ENCODE data around the gene HSP90AB1. TPM values are rescaled to one million over a fixed set of nuclear protein-coding genes. Genes with fewer than 3 reads are reported as not detected.
A peak's percentile ranks its signal among the peaks of the same experiment; 100 is the strongest.
"Not testable (repeated sequence)": the region's sequence is repeated elsewhere in the genome, so short reads cannot be mapped to it uniquely, and the experiment has no call there.

The HSP90AB1 gene
- total RNA-seq, 1 donor from 2014 or later: 2,065 TPM

GRCh38 chr6:44225579-44226325 is 21.1 kb upstream of the HSP90AB1 start:
- intact Hi-C loops (cut with micrococcal nuclease): no loop called here
- H3K36me3 Mint-ChIP-seq (ENCODE audit: low read depth): peaks cover 7% of the 10 kb centered on the region

DNA sequence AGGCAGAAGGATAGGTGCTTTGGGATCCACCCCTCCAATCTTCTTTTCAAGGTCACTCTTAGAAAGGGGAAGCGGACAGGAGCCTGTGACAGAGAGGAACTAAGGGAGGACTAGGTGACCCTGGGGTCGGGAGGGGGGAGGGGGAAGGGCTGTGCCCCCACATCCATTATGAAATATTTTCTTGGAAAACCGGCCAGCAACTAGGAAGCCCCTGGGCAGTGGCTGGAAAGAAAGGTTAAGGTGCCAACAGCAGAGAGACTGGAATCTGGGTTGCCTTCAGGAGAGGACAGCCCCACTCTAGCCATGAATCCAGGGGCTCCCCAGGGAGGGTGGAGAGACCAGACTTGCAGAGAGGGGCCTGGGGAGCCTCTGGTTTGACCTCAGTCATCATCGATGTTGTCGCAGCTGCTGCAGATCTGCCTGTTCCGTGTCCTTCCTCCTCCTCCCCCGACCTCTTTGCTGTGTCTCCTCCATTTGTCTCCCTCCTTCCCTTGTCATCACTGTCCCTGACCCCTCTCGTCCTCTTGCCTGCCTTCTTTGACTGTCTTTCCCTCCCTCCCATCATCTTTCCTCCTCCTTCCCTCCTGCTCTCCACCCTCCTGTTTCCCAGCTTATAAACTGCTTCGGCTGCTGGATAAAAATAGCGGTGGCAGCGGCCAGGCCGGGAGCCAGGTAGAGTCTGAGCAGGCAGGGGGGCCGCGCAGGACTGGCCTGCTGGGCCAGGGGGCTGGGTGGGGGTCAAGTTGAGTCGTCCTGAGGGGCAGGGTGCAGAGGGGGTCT is 20.3 kb upstream of the HSP90AB1 start:
- Mint-ChIP-seq H3K36me3 (ENCODE audit: low read depth) (peaks cover 10% of the 10 kb centered on the region), H3K9me3 (no peaks in the 10 kb centered on the region), H3K27ac (no peak overlapping the region), H3K27me3 (ENCODE audit: insufficient read depth) (no peaks in the 10 kb centered on the region), H3K4me1 (ENCODE audit: low read depth) (peaks cover 31% of the 10 kb centered on the region), H3K4me3 (no peak overlapping the region)
- intact Hi-C loops (cut with micrococcal nuclease): no loop called here
- no peak for DNase-seq (ENCODE audit: low spot score)

More at GRCh38 chr6:44225579-44226325, 21.1 kb upstream of the HSP90AB1 start:
- Mint-ChIP-seq H3K4me3 (peak overlapping the region; percentile 64), H3K4me1 (ENCODE audit: low read depth) (peaks cover 36% of the 10 kb centered on the region), H3K27me3 (ENCODE audit: insufficient read depth) (no peaks in the 10 kb centered on the region), H3K27ac (no peak overlapping the region), H3K9me3 (no peaks in the 10 kb centered on the region)
- no peak for DNase-seq (ENCODE audit: low spot score)

- peaks cover 10% of the 10 kb centered on the region for H3K36me3 Mint-ChIP-seq (ENCODE audit: low read depth)
- DNase-seq (ENCODE audit: low spot score): no peak
- no peak overlapping the region for H3K4me3 Mint-ChIP-seq
- H3K27ac Mint-ChIP-seq: no peak overlapping the region
- H3K4me1 Mint-ChIP-seq (ENCODE audit: low read depth): peaks cover 23% of the 10 kb centered on the region
- no peaks in the 10 kb centered on the region for H3K9me3 Mint-ChIP-seq
- intact Hi-C loops (cut with micrococcal nuclease): no loop called here
- H3K27me3 Mint-ChIP-seq (ENCODE audit: insufficient read depth): no peaks in the 10 kb centered on the region
Measured at GRCh38 chr6:44227148-44227793, 19.6 kb upstream of the HSP90AB1 start.

DNA sequence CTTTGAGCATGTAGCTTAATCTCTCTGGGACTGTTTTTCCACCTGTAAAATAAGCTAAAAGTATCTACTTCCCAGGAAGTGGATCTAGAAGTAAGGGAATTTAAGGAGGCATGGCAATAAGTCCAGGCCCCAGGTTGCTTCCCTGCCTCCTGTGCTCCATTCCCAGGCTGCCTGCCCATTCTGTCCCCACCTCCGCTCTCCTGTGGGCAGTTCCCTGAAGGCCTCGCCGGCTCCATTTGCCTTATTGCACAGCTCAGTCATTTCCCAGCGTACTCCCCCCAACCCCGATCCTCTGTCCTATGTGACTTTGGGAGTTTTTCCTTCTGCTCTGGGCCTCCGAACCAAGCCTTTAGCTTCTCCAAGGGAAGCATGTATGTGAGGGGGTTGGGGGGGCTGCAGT is 18.9 kb upstream of the HSP90AB1 start:
- no peaks in the 10 kb centered on the region for H3K9me3 Mint-ChIP-seq

DNA sequence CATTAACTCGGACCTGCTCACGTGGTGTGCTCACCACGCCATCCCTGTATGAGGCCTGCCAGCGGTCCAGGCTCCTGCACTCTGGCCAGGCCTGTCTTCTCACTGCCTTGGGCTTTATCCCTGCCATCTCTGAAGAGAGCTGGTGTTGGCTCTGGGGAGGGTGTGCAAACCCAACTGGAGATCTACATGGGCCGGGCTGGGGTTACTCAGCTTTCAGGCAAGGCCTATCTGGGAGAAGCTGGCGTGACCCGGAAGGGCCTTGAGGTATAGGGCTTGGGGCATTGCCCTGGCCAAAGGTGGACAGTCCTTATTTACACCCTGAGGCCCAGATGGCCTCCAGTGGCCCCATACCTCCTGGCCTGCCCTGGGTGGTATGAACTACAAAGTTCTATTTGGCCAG is 18.5 kb upstream of the HSP90AB1 start:
- Mint-ChIP-seq H3K27ac (no peak overlapping the region), H3K36me3 (ENCODE audit: low read depth) (peaks cover 14% of the 10 kb centered on the region), H3K4me1 (ENCODE audit: low read depth) (peaks cover 14% of the 10 kb centered on the region), H3K9me3 (no peaks in the 10 kb centered on the region), H3K4me3 (no peak overlapping the region), H3K27me3 (ENCODE audit: insufficient read depth) (no peaks in the 10 kb centered on the region)
- DNase-seq (ENCODE audit: low spot score): no peak
- intact Hi-C loops (cut with micrococcal nuclease): no loop called here

More for the DNA sequence above, 18.9 kb upstream of the HSP90AB1 start:
- no peak overlapping the region for H3K27ac Mint-ChIP-seq
- H3K27me3 Mint-ChIP-seq (ENCODE audit: insufficient read depth): no peaks in the 10 kb centered on the region
- peaks cover 16% of the 10 kb centered on the region for H3K4me1 Mint-ChIP-seq (ENCODE audit: low read depth)
- peaks cover 13% of the 10 kb centered on the region for H3K36me3 Mint-ChIP-seq (ENCODE audit: low read depth)
- intact Hi-C loops (cut with micrococcal nuclease): no loop called here
- no peak overlapping the region for H3K4me3 Mint-ChIP-seq
- no peak for DNase-seq (ENCODE audit: low spot score)

DNA sequence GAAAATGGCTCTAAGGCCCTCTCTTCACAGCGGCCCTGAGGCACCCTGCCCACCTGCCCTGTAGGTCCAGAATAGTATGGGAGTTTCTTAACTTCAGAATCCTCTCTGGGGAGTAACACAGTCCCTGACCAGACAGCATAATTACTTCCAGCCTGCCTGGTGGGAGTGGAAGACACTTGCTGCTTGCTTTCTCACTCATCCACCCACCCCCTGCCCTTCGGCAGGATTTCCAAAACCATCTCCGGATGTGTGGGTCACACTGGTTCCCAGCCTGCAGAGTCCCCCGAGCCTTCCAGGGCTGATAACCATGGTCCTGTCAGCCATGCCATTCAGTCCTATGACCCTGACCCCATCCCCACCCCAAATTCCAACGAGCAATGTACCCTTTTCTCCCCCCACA is 18.1 kb upstream of the HSP90AB1 start:
- Mint-ChIP-seq H3K9me3 (no peaks in the 10 kb centered on the region), H3K4me3 (no peak overlapping the region), H3K4me1 (ENCODE audit: low read depth) (peaks cover 14% of the 10 kb centered on the region), H3K36me3 (ENCODE audit: low read depth) (peaks cover 17% of the 10 kb centered on the region), H3K27me3 (ENCODE audit: insufficient read depth) (no peaks in the 10 kb centered on the region), H3K27ac (no peak overlapping the region)
- intact Hi-C loops (cut with micrococcal nuclease): no loop called here
- no peak for DNase-seq (ENCODE audit: low spot score)

DNA sequence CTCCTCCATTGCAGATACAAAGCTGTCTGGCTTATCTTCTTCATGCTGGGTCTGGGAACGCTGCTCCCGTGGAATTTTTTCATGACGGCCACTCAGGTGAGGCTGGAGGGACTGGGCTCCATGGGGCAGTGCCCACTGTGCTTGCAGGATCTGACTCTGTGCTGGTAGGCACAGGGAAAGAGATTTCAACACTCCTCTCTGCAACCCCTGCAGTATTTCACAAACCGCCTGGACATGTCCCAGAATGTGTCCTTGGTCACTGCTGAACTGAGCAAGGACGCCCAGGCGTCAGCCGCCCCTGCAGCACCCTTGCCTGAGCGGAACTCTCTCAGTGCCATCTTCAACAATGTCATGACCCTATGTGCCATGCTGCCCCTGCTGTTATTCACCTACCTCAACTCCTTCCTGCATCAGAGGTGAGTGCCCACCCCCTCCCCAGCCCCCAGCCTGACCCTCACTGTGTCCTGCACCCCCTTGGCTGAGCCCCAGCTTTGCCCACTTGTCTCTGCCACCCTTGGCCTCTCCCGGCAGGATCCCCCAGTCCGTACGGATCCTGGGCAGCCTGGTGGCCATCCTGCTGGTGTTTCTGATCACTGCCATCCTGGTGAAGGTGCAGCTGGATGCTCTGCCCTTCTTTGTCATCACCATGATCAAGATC is 17.4 kb upstream of the HSP90AB1 start:
- Mint-ChIP-seq H3K36me3 (ENCODE audit: low read depth) (peaks cover 17% of the 10 kb centered on the region), H3K9me3 (no peaks in the 10 kb centered on the region), H3K27ac (no peak overlapping the region), H3K4me3 (no peak overlapping the region), H3K27me3 (ENCODE audit: insufficient read depth) (no peaks in the 10 kb centered on the region), H3K4me1 (ENCODE audit: low read depth) (peaks cover 8% of the 10 kb centered on the region)
- intact Hi-C loops (cut with micrococcal nuclease): no loop called here
- DNase-seq (ENCODE audit: low spot score): no peak

DNA sequence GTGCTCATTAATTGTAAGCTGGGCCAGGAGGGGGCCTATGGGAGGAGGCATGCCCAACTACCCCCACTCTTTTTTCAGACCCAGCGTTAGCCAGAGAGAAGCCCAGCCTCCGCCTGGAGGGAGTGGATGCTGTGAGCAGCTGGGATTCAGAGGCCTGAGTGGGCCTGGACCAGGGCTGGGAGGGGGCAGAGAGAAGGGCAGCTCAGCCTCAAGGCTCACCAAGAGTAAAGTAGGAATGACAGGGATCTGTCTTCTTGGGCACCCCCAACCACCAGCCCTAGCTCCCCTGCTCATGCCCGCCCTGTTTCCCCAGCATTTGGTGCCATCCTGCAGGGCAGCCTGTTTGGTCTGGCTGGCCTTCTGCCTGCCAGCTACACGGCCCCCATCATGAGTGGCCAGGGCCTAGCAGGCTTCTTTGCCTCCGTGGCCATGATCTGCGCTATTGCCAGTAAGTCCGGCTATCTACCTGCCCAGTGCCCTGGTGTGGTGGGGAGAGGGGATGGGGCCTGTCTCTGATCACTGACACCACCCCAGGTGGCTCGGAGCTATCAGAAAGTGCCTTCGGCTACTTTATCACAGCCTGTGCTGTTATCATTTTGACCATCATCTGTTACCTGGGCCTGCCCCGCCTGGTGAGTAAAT is 16.7 kb upstream of the HSP90AB1 start:
- DNase-seq (ENCODE audit: low spot score): no peak
- no peaks in the 10 kb centered on the region for H3K9me3 Mint-ChIP-seq
- no peak overlapping the region for H3K4me3 Mint-ChIP-seq
- peaks cover 17% of the 10 kb centered on the region for H3K36me3 Mint-ChIP-seq (ENCODE audit: low read depth)
- H3K27ac Mint-ChIP-seq: no peak overlapping the region
- H3K4me1 Mint-ChIP-seq (ENCODE audit: low read depth): peaks cover 1% of the 10 kb centered on the region
- H3K27me3 Mint-ChIP-seq (ENCODE audit: insufficient read depth): no peaks in the 10 kb centered on the region
- intact Hi-C loops (cut with micrococcal nuclease): no loop called here

GRCh38 chr6:44231426-44231825 is 15.5 kb upstream of the HSP90AB1 start:
- H3K27ac Mint-ChIP-seq; H3K4me1 Mint-ChIP-seq (ENCODE audit: low read depth); H3K4me3 Mint-ChIP-seq; DNase-seq (ENCODE audit: low spot score); H3K9me3 Mint-ChIP-seq; H3K27me3 Mint-ChIP-seq (ENCODE audit: insufficient read depth); intact Hi-C loops (cut with micrococcal nuclease): not testable (repeated sequence)
- H3K36me3 Mint-ChIP-seq (ENCODE audit: low read depth): peaks cover 18% of the 10 kb centered on the region

DNA sequence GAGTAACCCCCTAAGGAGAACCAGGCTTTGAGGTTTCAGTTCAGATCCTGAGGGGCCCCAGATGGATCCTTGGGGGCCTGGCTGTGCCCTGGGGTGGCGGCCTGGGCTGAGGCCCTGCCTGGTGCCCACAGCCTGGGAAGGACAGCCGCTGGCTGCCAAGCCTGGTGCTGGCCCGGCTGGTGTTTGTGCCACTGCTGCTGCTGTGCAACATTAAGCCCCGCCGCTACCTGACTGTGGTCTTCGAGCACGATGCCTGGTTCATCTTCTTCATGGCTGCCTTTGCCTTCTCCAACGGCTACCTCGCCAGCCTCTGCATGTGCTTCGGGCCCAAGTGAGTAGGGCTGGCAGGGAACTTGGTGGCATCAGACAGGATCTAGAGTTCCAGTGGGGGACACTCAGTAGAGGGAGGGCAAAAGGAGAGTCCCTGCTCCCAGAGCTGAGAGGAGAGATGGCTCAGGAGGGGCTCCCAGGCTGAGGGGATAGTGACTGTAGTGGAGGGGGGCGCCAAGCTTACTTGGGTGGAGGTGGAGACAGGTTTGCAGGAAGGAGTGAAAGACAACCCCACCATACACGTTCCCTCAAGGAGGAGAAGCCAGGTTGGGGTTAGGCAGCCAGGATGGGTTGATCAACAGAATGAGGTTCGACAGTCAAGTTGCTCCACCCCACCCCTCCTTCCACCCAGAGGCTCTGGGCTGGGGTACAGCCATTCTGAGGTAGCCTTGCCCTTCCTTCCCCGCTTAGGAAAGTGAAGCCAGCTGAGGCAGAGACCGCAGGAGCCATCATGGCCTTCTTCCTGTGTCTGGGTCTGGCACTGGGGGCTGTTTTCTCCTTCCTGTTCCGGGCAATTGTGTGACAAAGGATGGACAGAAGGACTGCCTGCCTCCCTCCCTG is 14.0 kb upstream of the HSP90AB1 start:
- no peaks in the 10 kb centered on the region for H3K9me3 Mint-ChIP-seq
- intact Hi-C loops (cut with micrococcal nuclease): no loop called here
- H3K4me1 Mint-ChIP-seq (ENCODE audit: low read depth): peaks cover 8% of the 10 kb centered on the region
- no peaks in the 10 kb centered on the region for H3K27me3 Mint-ChIP-seq (ENCODE audit: insufficient read depth)
- H3K27ac Mint-ChIP-seq: peak overlapping the region; percentile 19
- no peak for DNase-seq (ENCODE audit: low spot score)
- no peak overlapping the region for H3K4me3 Mint-ChIP-seq
- peaks cover 18% of the 10 kb centered on the region for H3K36me3 Mint-ChIP-seq (ENCODE audit: low read depth)

DNA sequence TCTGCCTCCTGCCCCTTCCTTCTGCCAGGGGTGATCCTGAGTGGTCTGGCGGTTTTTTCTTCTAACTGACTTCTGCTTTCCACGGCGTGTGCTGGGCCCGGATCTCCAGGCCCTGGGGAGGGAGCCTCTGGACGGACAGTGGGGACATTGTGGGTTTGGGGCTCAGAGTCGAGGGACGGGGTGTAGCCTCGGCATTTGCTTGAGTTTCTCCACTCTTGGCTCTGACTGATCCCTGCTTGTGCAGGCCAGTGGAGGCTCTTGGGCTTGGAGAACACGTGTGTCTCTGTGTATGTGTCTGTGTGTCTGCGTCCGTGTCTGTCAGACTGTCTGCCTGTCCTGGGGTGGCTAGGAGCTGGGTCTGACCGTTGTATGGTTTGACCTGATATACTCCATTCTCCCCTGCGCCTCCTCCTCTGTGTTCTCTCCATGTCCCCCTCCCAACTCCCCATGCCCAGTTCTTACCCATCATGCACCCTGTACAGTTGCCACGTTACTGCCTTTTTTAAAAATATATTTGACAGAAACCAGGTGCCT is 13.3 kb upstream of the HSP90AB1 start:
- DNase-seq (ENCODE audit: low spot score): no peak
- Mint-ChIP-seq H3K27ac (no peak overlapping the region), H3K9me3 (no peaks in the 10 kb centered on the region), H3K4me1 (ENCODE audit: low read depth) (peaks cover 12% of the 10 kb centered on the region), H3K4me3 (no peak overlapping the region), H3K27me3 (ENCODE audit: insufficient read depth) (no peaks in the 10 kb centered on the region), H3K36me3 (ENCODE audit: low read depth) (peaks cover 18% of the 10 kb centered on the region)
- intact Hi-C loops (cut with micrococcal nuclease): no loop called here
